GM19240 (cell line): ENCODE data around the gene CFAP61.

Experiments used
- DNase-seq: peaks from one replicate; pipeline ENCODE4 v3.0.0; 2011; ENCODE audit warnings: low spot score; ENCODE audit not compliant: insufficient read length

The CFAP61 gene

GRCh38 chr20:20161611-20162010 lies 109.3 kb downstream of the CFAP61 start:
- DNase-seq, result no peak

- no peak for DNase-seq
These were observed 115.4 kb downstream of the CFAP61 start for GRCh38 chr20:20167698-20168097.

GRCh38 chr20:20173254-20173653 lies 120.9 kb downstream of the CFAP61 start:
- DNase-seq, result no peak

GRCh38 chr20:20174089-20174835 lies 121.9 kb downstream of the CFAP61 start:
- no peak for DNase-seq

- DNase-seq, result no peak
These were observed 129.0 kb downstream of the CFAP61 start for GRCh38 chr20:20181322-20181721.

- DNase-seq, result no peak
These were observed 131.8 kb downstream of the CFAP61 start for GRCh38 chr20:20184149-20184548.

GRCh38 chr20:20184706-20185105 lies 132.4 kb downstream of the CFAP61 start:
- DNase-seq, result no peak

- DNase-seq, result no peak
These were observed 136.3 kb downstream of the CFAP61 start for GRCh38 chr20:20188647-20189046.

- no peak for DNase-seq
These were observed 140.0 kb downstream of the CFAP61 start for GRCh38 chr20:20192366-20192765.

GRCh38 chr20:20195021-20195705 lies 142.8 kb downstream of the CFAP61 start:
- no peak for DNase-seq

GRCh38 chr20:20196610-20197009 lies 144.3 kb downstream of the CFAP61 start:
- no peak for DNase-seq

- no peak for DNase-seq
These were observed 145.7 kb downstream of the CFAP61 start for GRCh38 chr20:20198011-20198410.

GRCh38 chr20:20199361-20200160 lies 147.2 kb downstream of the CFAP61 start:
- no peak for DNase-seq

GRCh38 chr20:20201124-20201523 lies 148.8 kb downstream of the CFAP61 start:
- DNase-seq, result no peak

GRCh38 chr20:20201639-20202038 lies 149.3 kb downstream of the CFAP61 start:
- no peak for DNase-seq

GRCh38 chr20:20202768-20203167 lies 150.4 kb downstream of the CFAP61 start:
- DNase-seq, result no peak

- DNase-seq, result no peak
These were observed 151.5 kb downstream of the CFAP61 start for GRCh38 chr20:20203784-20204183.

- DNase-seq, result no peak
These were observed 151.9 kb downstream of the CFAP61 start for GRCh38 chr20:20204256-20204655.

- no peak for DNase-seq
These were observed 153.0 kb downstream of the CFAP61 start for GRCh38 chr20:20205141-20205861.

- no peak for DNase-seq
These were observed 153.5 kb downstream of the CFAP61 start for GRCh38 chr20:20205862-20206236.

GRCh38 chr20:20206788-20207187 lies 154.5 kb downstream of the CFAP61 start:
- peak; percentile 16 for DNase-seq

GRCh38 chr20:20207291-20207690 lies 155.0 kb downstream of the CFAP61 start:
- DNase-seq, result no peak
